Fibroblast of lung (primary cell): ENCODE results near the gene DBH.

ENCODE experiments used
- EZH2 ChIP-seq: IDR thresholded peaks from 2 replicates; pipeline ENCODE4 v1.5.1; 2012; ENCODE audit warnings: low read length, control low read depth, mild to moderate bottlenecking; ENCODE audit errors: missing control alignments
- TF ChIP-seq, protein P1 (sequence below), 2 donors: IDR thresholded peaks in 1 of 2; conservative IDR thresholded peaks in 1 of 2; 1 replicate in 1 of 2; 2 replicates in 1 of 2; pipeline ENCODE4 v1.5.1; 2011 to 2012; ENCODE audit warnings: low read length in 2 of 2, control low read depth in 1 of 2, inconsistent platforms in 1 of 2, low read depth in 1 of 2, mild to moderate bottlenecking in 1 of 2

DNA sequence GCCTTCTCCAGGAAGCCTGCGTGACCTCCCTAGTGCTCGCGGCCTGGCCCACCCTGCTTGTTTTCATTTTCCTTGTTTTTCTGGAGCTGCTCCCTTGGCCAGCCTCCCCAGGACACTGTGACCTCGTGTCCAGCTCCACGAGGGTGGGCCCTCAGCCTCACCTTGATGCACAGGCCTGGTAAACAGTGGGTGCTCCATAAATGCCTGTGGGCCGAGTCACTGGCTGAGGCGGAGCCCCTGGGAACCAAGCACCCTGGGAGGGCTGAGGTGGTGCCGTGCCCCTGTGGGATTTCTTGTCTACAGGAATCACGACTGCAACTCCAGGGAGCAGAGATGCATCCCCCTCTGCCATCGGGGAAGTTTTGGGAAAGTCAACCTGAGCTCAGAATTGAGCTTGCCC, 44.2 kb upstream of the DBH start:
- no peak for TF ChIP-seq EZH2
- TF ChIP-seq, protein P1, sequence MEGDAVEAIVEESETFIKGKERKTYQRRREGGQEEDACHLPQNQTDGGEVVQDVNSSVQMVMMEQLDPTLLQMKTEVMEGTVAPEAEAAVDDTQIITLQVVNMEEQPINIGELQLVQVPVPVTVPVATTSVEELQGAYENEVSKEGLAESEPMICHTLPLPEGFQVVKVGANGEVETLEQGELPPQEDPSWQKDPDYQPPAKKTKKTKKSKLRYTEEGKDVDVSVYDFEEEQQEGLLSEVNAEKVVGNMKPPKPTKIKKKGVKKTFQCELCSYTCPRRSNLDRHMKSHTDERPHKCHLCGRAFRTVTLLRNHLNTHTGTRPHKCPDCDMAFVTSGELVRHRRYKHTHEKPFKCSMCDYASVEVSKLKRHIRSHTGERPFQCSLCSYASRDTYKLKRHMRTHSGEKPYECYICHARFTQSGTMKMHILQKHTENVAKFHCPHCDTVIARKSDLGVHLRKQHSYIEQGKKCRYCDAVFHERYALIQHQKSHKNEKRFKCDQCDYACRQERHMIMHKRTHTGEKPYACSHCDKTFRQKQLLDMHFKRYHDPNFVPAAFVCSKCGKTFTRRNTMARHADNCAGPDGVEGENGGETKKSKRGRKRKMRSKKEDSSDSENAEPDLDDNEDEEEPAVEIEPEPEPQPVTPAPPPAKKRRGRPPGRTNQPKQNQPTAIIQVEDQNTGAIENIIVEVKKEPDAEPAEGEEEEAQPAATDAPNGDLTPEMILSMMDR (conservative IDR thresholded peaks at IDR 0.05 in 1 of 2, IDR thresholded peaks at IDR 0.05 in 1 of 2; ENCODE audit: low read depth in 1 of 2, low read length in 2 of 2): no peak
